GM18870 (cell line): ENCODE measurements around the gene NR2F1.

Experiments used
- ATAC-seq: cut with Tn5 transposase; IDR thresholded peaks from one replicate; pipeline ENCODE4 v1.9.1; 2021; ENCODE audit warnings: moderate library complexity; ENCODE audit not compliant: unreplicated experiment

The NR2F1 gene

DNA sequence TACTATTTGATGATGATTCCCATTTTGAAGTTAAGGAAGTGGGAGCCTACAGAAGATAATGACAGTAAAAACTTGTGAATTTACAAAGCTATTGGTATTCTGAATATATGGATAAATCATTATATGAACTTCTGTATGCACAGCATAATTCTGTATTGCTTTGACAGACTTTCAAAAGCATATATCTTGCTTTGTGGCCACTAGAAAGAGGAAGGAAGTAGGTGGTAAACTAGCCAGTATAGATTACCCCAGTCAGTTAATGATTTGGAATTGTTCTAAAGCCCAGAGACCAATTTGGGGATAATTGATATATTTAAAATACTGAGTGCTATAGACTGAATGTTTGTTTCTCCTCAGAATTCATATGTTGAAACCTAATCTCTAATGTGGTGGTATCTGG, 53.0 kb downstream of the NR2F1 start:
- peak; percentile 72 for ATAC-seq

DNA sequence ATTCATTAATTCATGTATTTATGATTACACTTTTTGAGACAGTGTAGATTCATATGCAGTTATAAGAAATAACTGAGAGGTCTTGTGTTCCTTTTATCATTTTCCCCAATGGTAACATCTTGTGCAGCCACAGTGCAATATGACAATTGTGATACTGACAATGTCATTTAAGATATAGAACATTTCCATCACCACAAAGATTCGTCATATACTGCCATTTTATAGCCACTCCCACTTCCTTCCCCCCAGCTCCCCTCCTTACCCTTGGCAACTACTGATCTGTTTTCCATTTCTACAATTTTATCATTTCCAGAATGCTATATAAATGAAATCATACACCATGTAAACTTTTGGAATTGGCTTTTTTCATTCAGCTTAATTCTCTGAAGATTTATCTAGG, 53.8 kb downstream of the NR2F1 start:
- ATAC-seq, result no peak

DNA sequence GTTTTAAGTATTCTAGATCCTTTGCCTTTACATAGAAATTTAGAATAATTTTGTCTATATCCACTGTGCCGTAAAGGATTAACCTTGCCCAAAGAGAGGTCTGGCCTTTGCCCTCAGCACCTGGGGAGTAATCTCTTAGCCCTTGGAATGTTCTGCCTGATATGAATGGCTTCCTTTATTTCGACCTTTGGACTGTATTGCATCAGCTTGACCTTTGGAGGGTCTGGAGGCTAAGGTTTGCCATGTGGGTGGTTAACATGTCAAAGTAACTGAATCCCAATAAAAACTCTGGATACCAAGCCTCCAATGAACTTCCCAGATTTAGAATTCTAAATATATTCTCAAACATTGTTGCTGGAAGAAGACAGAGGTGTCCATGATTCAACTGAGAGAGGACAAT, 54.7 kb downstream of the NR2F1 start:
- no peak for ATAC-seq

DNA sequence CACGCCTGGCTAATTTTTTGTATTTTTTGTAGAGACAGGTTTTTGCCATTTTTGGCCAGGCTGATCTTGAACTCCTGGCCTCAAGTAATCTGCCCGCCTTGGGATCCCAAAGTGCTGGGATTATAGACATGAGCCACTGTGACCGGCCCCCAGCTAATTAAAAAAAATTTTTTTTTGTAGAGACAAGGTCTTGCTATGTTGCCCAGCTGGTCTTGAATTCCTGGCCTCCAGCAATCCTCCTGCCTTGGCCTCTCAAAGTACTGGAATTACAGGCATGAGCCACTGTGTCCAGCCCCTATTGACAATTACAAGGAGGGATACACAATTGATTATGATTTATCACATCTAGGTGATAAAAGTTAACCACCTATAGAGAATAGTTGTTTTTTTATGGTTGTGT, 59.5 kb downstream of the NR2F1 start:
- ATAC-seq, result no peak
